Parathyroid adenoma (tissue), 2 donors: ENCODE results near the gene NAALADL2.

Source experiments
- H2AFZ ChIP-seq: fragments of 300-600 bp; sonication (generic); one replicate; pipeline ENCODE4 v1.7.0; 2017; ENCODE audit warnings: antibody characterized with exemption, mild to moderate bottlenecking
- H3K27ac ChIP-seq: fragments of 300-600 bp; sonication (generic); one replicate; pipeline ENCODE4 v1.7.0; 2017
- H3K27me3 ChIP-seq: fragments of 300-600 bp; sonication (generic); one replicate; pipeline ENCODE4 v1.7.0; 2017; ENCODE audit warnings: low read length; ENCODE audit not compliant: control insufficient read depth, insufficient read depth
- H3K36me3 ChIP-seq: fragments of 300-600 bp; sonication (generic); one replicate; pipeline ENCODE4 v1.7.0; 2017; ENCODE audit warnings: low read length; ENCODE audit not compliant: control insufficient read depth, insufficient read depth
- H3K4me1 ChIP-seq: fragments of 300-600 bp; sonication (generic); one replicate; pipeline ENCODE4 v1.7.0; 2017; ENCODE audit warnings: control low read depth
- H3K4me2 ChIP-seq: fragments of 300-600 bp; sonication (generic); one replicate; pipeline ENCODE4 v1.7.0; 2017; ENCODE audit warnings: low read length
- H3K4me3 ChIP-seq: fragments of 300-600 bp; sonication (generic); one replicate; pipeline ENCODE4 v1.7.0; 2017; ENCODE audit warnings: low read depth, low read length
- H3K79me2 ChIP-seq: fragments of 300-600 bp; sonication (generic); one replicate; pipeline ENCODE4 v1.7.0; 2017; ENCODE audit warnings: control low read depth
- H3K9ac ChIP-seq: fragments of 300-600 bp; sonication (generic); one replicate; pipeline ENCODE4 v1.7.0; 2017; ENCODE audit warnings: mild to moderate bottlenecking
- H3K9me3 ChIP-seq: fragments of 300-600 bp; sonication (generic); one replicate; pipeline ENCODE4 v1.7.0; 2017; ENCODE audit warnings: low read length; ENCODE audit not compliant: control insufficient read depth
- TF ChIP-seq, protein P1 (sequence below): fragments of 300-600 bp; sonication (generic); IDR thresholded peaks from one replicate; pipeline ENCODE4 v1.7.0; 2017; ENCODE audit warnings: antibody characterized with exemption, mild to moderate bottlenecking
- donor health status: primary hyperparathyroidism.

The NAALADL2 gene

DNA sequence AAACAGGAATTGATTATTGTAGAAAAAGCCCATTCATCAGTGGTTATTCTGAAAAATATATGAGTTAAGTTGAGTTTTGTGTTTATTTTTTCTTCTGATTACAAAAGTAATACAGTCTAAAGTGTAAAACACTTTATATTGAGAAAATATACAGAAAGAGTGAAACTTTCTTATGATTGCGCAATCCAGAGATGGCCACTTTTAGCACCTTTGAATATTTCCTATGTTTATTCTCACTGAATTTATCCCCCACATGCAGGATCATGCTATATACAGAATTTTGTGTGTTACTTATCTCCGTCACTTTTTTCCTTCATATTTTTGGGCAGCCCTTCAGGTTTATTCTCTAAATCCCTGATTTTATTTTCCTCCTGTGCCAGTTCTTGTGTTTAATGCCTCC is 285.2 kb downstream of the NAALADL2 start:
- Histone ChIP-seq H3K79me2 (no peaks in the 10 kb centered on the region), H3K4me1 (no peaks in the 10 kb centered on the region), H3K27ac (no peak overlapping the region), H3K4me2 (no peak overlapping the region), H3K27me3 (no peaks in the 10 kb centered on the region), H3K36me3 (no peaks in the 10 kb centered on the region), H2AFZ (no peak overlapping the region), H3K9ac (no peak overlapping the region), H3K4me3 (no peak overlapping the region), H3K9me3 (no peaks in the 10 kb centered on the region)
- TF ChIP-seq, protein P1, sequence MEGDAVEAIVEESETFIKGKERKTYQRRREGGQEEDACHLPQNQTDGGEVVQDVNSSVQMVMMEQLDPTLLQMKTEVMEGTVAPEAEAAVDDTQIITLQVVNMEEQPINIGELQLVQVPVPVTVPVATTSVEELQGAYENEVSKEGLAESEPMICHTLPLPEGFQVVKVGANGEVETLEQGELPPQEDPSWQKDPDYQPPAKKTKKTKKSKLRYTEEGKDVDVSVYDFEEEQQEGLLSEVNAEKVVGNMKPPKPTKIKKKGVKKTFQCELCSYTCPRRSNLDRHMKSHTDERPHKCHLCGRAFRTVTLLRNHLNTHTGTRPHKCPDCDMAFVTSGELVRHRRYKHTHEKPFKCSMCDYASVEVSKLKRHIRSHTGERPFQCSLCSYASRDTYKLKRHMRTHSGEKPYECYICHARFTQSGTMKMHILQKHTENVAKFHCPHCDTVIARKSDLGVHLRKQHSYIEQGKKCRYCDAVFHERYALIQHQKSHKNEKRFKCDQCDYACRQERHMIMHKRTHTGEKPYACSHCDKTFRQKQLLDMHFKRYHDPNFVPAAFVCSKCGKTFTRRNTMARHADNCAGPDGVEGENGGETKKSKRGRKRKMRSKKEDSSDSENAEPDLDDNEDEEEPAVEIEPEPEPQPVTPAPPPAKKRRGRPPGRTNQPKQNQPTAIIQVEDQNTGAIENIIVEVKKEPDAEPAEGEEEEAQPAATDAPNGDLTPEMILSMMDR, result no peak

DNA sequence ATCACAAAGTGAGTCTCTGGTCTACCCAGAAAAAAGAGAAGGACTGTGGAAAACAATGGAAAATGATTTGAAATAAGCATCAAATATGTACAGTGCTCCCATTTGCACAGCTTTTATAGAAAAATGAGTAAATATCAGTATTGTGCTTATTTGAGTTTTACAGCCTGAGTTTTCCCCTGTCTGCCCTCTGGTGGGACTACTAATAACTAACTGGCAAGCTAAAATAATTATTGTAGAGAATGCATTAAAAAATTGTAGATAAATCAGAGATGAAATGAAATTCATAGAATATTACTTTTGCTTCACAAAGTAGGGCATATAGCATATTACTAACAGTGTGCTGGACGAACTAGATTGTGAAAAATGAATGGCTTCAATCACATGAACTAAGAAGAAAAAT is 287.1 kb downstream of the NAALADL2 start:
- H3K4me2 ChIP-seq, result no peak overlapping the region
- H3K79me2 ChIP-seq, result no peaks in the 10 kb centered on the region
- H2AFZ ChIP-seq, result no peak overlapping the region
- no peak overlapping the region for H3K4me3 ChIP-seq
- TF ChIP-seq, protein P1, result no peak
- H3K27ac ChIP-seq, result no peak overlapping the region
- H3K9ac ChIP-seq, result no peak overlapping the region
- H3K27me3 ChIP-seq, result no peaks in the 10 kb centered on the region
- no peaks in the 10 kb centered on the region for H3K36me3 ChIP-seq
- H3K4me1 ChIP-seq, result no peaks in the 10 kb centered on the region
- H3K9me3 ChIP-seq, result no peaks in the 10 kb centered on the region

DNA sequence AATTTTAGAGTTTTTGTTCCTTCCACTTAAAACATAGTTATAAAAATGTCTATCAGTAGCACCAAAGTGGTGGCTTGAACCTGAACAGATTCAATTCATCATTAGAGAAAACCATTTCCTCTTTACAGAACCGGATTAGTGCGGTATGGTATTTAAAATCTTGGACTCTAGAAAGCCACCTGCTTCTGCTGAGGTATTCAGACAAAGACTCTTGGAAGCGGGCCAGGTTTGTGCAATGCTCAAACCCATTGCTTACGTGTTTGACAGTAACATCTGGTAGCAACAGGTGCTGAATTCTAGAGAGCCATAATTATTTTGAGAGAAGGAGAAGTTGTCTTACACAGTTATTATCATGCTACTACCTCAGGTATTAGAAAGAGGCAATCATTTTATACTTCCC is 290.5 kb downstream of the NAALADL2 start:
- H3K9me3 ChIP-seq, result no peaks in the 10 kb centered on the region
- no peak overlapping the region for H3K4me2 ChIP-seq
- TF ChIP-seq, protein P1, result no peak
- H3K4me3 ChIP-seq, result no peak overlapping the region
- no peaks in the 10 kb centered on the region for H3K36me3 ChIP-seq
- H3K9ac ChIP-seq, result no peak overlapping the region
- no peak overlapping the region for H2AFZ ChIP-seq
- H3K27ac ChIP-seq, result no peak overlapping the region
- H3K27me3 ChIP-seq, result no peaks in the 10 kb centered on the region
- no peaks in the 10 kb centered on the region for H3K4me1 ChIP-seq
- H3K79me2 ChIP-seq, result no peaks in the 10 kb centered on the region

DNA sequence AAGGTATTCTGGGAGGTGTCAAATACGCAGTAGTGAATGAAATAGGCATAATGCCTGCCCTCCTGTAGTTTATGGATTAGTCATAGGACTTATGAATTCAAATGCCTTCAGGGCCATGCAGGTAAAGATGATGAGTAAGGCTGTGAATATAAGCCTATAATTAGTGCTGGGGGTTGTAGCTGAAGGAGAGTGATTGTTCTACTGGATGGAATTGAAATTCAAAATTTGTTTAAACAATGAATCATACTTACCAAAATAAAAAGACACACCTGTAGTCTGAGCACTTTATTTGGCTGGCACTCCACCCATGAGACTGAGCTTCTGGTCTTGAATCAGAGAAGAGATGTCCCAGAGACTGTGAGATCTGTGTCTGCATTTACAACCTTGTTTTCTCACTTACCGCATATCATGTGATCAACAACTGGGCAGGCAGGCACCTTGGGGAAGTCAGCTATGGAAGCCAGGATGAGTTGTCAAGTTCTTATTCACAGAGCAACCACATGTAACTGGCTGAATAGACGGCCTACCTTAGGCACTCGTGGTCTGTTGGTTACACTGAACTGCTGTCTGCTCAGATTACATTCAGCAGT is 291.8 kb downstream of the NAALADL2 start:
- Histone ChIP-seq H3K9ac (no peak overlapping the region), H3K36me3 (no peaks in the 10 kb centered on the region), H3K27me3 (no peaks in the 10 kb centered on the region), H3K4me2 (no peak overlapping the region), H3K9me3 (no peaks in the 10 kb centered on the region), H3K4me3 (no peak overlapping the region), H3K4me1 (no peaks in the 10 kb centered on the region), H2AFZ (no peak overlapping the region), H3K79me2 (no peaks in the 10 kb centered on the region), H3K27ac (no peak overlapping the region)
- TF ChIP-seq, protein P1, result no peak

DNA sequence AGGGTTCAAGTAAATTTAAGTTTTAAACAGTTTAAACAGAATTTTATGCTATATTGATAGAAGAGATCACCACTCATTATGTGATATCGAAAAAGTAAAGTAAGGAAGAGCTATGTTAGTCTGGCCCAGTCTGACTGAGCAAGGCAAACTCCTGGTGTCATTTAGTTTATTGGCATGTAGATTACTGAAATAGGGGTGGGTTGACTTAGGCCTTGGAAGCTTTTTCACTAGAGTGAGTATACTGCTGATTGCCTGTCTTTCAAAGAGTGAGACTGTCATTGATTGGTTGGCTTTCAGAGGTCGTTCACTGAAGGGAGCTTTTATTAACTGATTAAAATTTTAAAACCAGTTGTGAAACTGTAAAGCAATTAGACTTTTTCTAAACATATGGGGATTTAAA is 294.5 kb downstream of the NAALADL2 start:
- Histone ChIP-seq H3K9me3 (no peaks in the 10 kb centered on the region), H3K4me3 (no peak overlapping the region), H2AFZ (no peak overlapping the region), H3K27ac (no peak overlapping the region), H3K36me3 (no peaks in the 10 kb centered on the region), H3K4me2 (no peak overlapping the region), H3K79me2 (no peaks in the 10 kb centered on the region), H3K4me1 (no peaks in the 10 kb centered on the region), H3K9ac (no peak overlapping the region), H3K27me3 (no peaks in the 10 kb centered on the region)
- TF ChIP-seq, protein P1, result no peak
